Activated CD4-positive, alpha-beta T cell treated with anti-CD3 and anti-CD28 coated beads, Interleukin-2, amount 10 ng/mL, durations not matched to agents 24 days and 14 days (primary cell): ENCODE results near the gene ISCU. TPM values are rescaled to one million over a fixed set of nuclear protein-coding genes. Genes with fewer than 3 reads are reported as not detected.

ENCODE experiments used
- DNase-seq: peaks from one replicate; pipeline ENCODE4 v3.0.0; 2022
- H3K27ac Mint-ChIP-seq: one replicate; pipeline ENCODE4 v1.8.0; 2022; ENCODE audit warnings: mild to moderate bottlenecking, mixed read lengths
- H3K27me3 Mint-ChIP-seq: one replicate; pipeline ENCODE4 v1.8.0; 2022; ENCODE audit warnings: mixed read lengths
- H3K36me3 Mint-ChIP-seq: one replicate; pipeline ENCODE4 v1.8.0; 2022; ENCODE audit warnings: low read depth, mild to moderate bottlenecking, mixed read lengths
- H3K4me1 Mint-ChIP-seq: one replicate; pipeline ENCODE4 v1.8.0; 2021; ENCODE audit warnings: mixed read lengths
- H3K4me3 Mint-ChIP-seq: one replicate; pipeline ENCODE4 v1.8.0; 2022; ENCODE audit warnings: mild to moderate bottlenecking, moderate library complexity, mixed read lengths
- H3K9me3 Mint-ChIP-seq: one replicate; pipeline ENCODE4 v1.8.0; 2021; ENCODE audit warnings: mixed read lengths
- intact Hi-C: fragments of 100-400 bp; cut with micrococcal nuclease; formaldehyde crosslinking; loops from one replicate; pipeline ENCODE4 v1.15.1; 2023
- total RNA-seq: library from RNA; stranded (reverse); gene quantifications from 2 replicates; pipeline ENCODE4 v1.2.3, GENCODE V29; 2022

The ISCU gene
- total RNA-seq, 1 donor from 2014 or later: 61.5 TPM

- Mint-ChIP-seq H3K9me3 (no peaks in the 10 kb centered on the region), H3K27me3 (no peaks in the 10 kb centered on the region), H3K4me3 (no peak overlapping the region), H3K27ac (no peak overlapping the region), H3K4me1 (no peaks in the 10 kb centered on the region), H3K36me3 (no peaks in the 10 kb centered on the region)
- intact Hi-C loops: no loop called here
- DNase-seq: no peak
Measured at GRCh38 chr12:108592033-108592909, 29.9 kb downstream of the ISCU start.

GRCh38 chr12:108594323-108594903 lies 32.0 kb downstream of the ISCU start:
- H3K27ac Mint-ChIP-seq: no peak overlapping the region
- no peaks in the 10 kb centered on the region for H3K9me3 Mint-ChIP-seq
- intact Hi-C loops: no loop called here
- H3K27me3 Mint-ChIP-seq: no peaks in the 10 kb centered on the region
- no peak for DNase-seq
- H3K36me3 Mint-ChIP-seq: no peaks in the 10 kb centered on the region
- no peak overlapping the region for H3K4me3 Mint-ChIP-seq
- H3K4me1 Mint-ChIP-seq: no peaks in the 10 kb centered on the region

- intact Hi-C loops: no loop called here
- DNase-seq: no peak
- Mint-ChIP-seq H3K4me1 (no peaks in the 10 kb centered on the region), H3K27me3 (no peaks in the 10 kb centered on the region), H3K36me3 (no peaks in the 10 kb centered on the region), H3K27ac (no peak overlapping the region), H3K9me3 (no peaks in the 10 kb centered on the region), H3K4me3 (no peak overlapping the region)
Measured at GRCh38 chr12:108594960-108595710, 32.7 kb downstream of the ISCU start.

GRCh38 chr12:108595711-108596647 lies 33.6 kb downstream of the ISCU start:
- H3K27ac Mint-ChIP-seq: no peak overlapping the region
- DNase-seq: no peak
- intact Hi-C loops: no loop called here
- no peaks in the 10 kb centered on the region for H3K27me3 Mint-ChIP-seq
- H3K36me3 Mint-ChIP-seq: no peaks in the 10 kb centered on the region
- H3K4me1 Mint-ChIP-seq: no peaks in the 10 kb centered on the region
- no peaks in the 10 kb centered on the region for H3K9me3 Mint-ChIP-seq
- no peak overlapping the region for H3K4me3 Mint-ChIP-seq

GRCh38 chr12:108596854-108597558 lies 34.6 kb downstream of the ISCU start:
- no peaks in the 10 kb centered on the region for H3K4me1 Mint-ChIP-seq
- DNase-seq: no peak
- no peaks in the 10 kb centered on the region for H3K9me3 Mint-ChIP-seq
- intact Hi-C loops: no loop called here
- H3K4me3 Mint-ChIP-seq: no peak overlapping the region
- no peaks in the 10 kb centered on the region for H3K36me3 Mint-ChIP-seq
- H3K27me3 Mint-ChIP-seq: no peaks in the 10 kb centered on the region
- H3K27ac Mint-ChIP-seq: no peak overlapping the region

- no peak for DNase-seq
- Mint-ChIP-seq H3K4me1 (no peaks in the 10 kb centered on the region), H3K4me3 (no peak within 1 kb of the TSS), H3K9me3 (no peaks in the 10 kb centered on the region), H3K36me3 (no peaks in the 10 kb centered on the region), H3K27ac (no peak within 1 kb of the TSS), H3K27me3 (no peaks in the 10 kb centered on the region)
- intact Hi-C loops: no loop called here
Measured at GRCh38 chr12:108597559-108598471, 35.4 kb downstream of the ISCU start, which contains the start of gene TMEM119. Gene TMEM119 (minus strand): TSS chr12:108598084. CDS start chr12:108592383, 5,701 bp downstream.

- Mint-ChIP-seq H3K4me1 (no peaks in the 10 kb centered on the region), H3K27ac (no peak overlapping the region), H3K4me3 (no peak overlapping the region), H3K9me3 (no peaks in the 10 kb centered on the region), H3K27me3 (no peaks in the 10 kb centered on the region), H3K36me3 (no peaks in the 10 kb centered on the region)
- intact Hi-C loops: no loop called here
- no peak for DNase-seq
Measured at GRCh38 chr12:108598553-108599250, 36.3 kb downstream of the ISCU start.

GRCh38 chr12:108599541-108599940 lies 37.1 kb downstream of the ISCU start:
- no peak overlapping the region for H3K27ac Mint-ChIP-seq
- no peak overlapping the region for H3K4me3 Mint-ChIP-seq
- intact Hi-C loops: no loop called here
- H3K4me1 Mint-ChIP-seq: no peaks in the 10 kb centered on the region
- H3K27me3 Mint-ChIP-seq: peaks cover 4% of the 10 kb centered on the region
- H3K9me3 Mint-ChIP-seq: no peaks in the 10 kb centered on the region
- H3K36me3 Mint-ChIP-seq: no peaks in the 10 kb centered on the region
- DNase-seq: no peak

- Mint-ChIP-seq H3K27ac (no peak overlapping the region), H3K9me3 (no peaks in the 10 kb centered on the region), H3K36me3 (no peaks in the 10 kb centered on the region), H3K27me3 (peaks cover 6% of the 10 kb centered on the region), H3K4me1 (no peaks in the 10 kb centered on the region), H3K4me3 (no peak overlapping the region)
- intact Hi-C loops: no loop called here
- DNase-seq: no peak
Measured at GRCh38 chr12:108599948-108600701, 37.7 kb downstream of the ISCU start.

- peaks cover 4% of the 10 kb centered on the region for H3K9me3 Mint-ChIP-seq
- intact Hi-C loops: no loop called here
- H3K36me3 Mint-ChIP-seq: no peaks in the 10 kb centered on the region
Measured at GRCh38 chr12:108600702-108601007, 38.3 kb downstream of the ISCU start.

GRCh38 chr12:108602209-108602705 lies 39.9 kb downstream of the ISCU start:
- Mint-ChIP-seq H3K27me3 (peaks cover 6% of the 10 kb centered on the region), H3K9me3 (peaks cover 10% of the 10 kb centered on the region), H3K27ac (no peak overlapping the region), H3K4me3 (no peak overlapping the region), H3K4me1 (no peaks in the 10 kb centered on the region), H3K36me3 (no peaks in the 10 kb centered on the region)
- intact Hi-C loops: no loop called here
- DNase-seq: no peak

More at GRCh38 chr12:108600702-108601007, 38.3 kb downstream of the ISCU start:
- no peak for DNase-seq
- Mint-ChIP-seq H3K27me3 (peaks cover 6% of the 10 kb centered on the region), H3K4me1 (no peaks in the 10 kb centered on the region), H3K4me3 (no peak overlapping the region), H3K27ac (no peak overlapping the region)
